ENCODE measurements around the gene ACVR2A.

DNA sequence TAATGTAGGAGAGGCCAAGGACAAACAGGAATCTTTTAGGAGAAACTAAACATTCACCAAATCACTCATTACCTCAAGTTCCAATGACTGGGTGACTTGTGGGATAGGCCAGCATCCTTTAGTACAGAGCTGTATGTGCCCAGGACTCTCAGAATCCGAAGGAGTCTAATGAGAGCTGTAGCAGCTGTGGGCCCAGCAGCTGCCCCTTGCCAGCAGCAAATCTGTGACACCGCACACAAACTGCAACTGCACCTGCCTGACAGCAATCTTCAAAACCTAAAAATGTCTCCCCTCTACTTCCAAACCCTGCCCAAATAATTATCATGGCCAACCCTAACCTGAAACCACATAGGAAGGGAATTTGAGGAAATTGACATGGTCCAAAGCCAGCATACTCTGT, 44.5 kb upstream of the ACVR2A start:
- no peak for TF ChIP-seq CTCF (IDR thresholded peaks at IDR 0.05 in 8 of 11, conservative IDR thresholded peaks at IDR 0.05 in 3 of 11)
- no peak for TF ChIP-seq POLR2AphosphoS5 (IDR thresholded peaks at IDR 0.05)
- no peak for TF ChIP-seq POLR2A (IDR thresholded peaks at IDR 0.05)
